A549 (cell line): ENCODE data around the gene RPTOR.

Experiments used
- CHD4 ChIP-seq: fragments of 200-600 bp; sonication (generic); IDR thresholded peaks from 2 replicates; pipeline ENCODE4 v1.6.1; 2016; ENCODE audit warnings: antibody characterized with exemption, mild to moderate bottlenecking, borderline replicate concordance
- CTCF ChIP-seq: fragments of >200 bp; sonication (Bioruptor Twin); formaldehyde crosslinking; IDR thresholded peaks from 3 replicates; pipeline ENCODE4 v1.5.1; 2016
- EHMT2 ChIP-seq: fragments of 200-600 bp; sonication (generic); IDR thresholded peaks from 2 replicates; pipeline ENCODE4 v1.6.1; 2016; ENCODE audit warnings: antibody characterized with exemption, low read depth, mild to moderate bottlenecking, moderate library complexity
- EP300 ChIP-seq, 2 experiments: fragments of >200 bp; sonication (Bioruptor Twin); formaldehyde crosslinking; IDR thresholded peaks; 2 replicates in 1 of 2; 3 replicates in 1 of 2; pipeline ENCODE4 v1.6.1; 2016 to 2017
- HES2 ChIP-seq: fragments of >200 bp; sonication (Bioruptor Twin); formaldehyde crosslinking; IDR thresholded peaks from 2 replicates; pipeline ENCODE4 v1.6.1; 2016
- HOXA7 ChIP-seq: fragments of 250-450 bp; sonication (Bioruptor Pico); IDR thresholded peaks from 2 replicates; pipeline ENCODE4 v1.5.0; 2020; ENCODE audit warnings: mild to moderate bottlenecking, moderate library complexity
- MAFK ChIP-seq: fragments of 450-650 bp; IDR thresholded peaks from 2 replicates; pipeline ENCODE4 v1.6.1; 2014; ENCODE audit not compliant: partially characterized antibody
- MAZ ChIP-seq: fragments of 150-350 bp; IDR thresholded peaks from 2 replicates; pipeline ENCODE4 v1.6.1; 2014; ENCODE audit warnings: antibody characterized with exemption, low read depth, low read length, borderline replicate concordance
- POLR2A ChIP-seq: IDR thresholded peaks from 2 replicates; pipeline ENCODE4 v1.6.1; 2012; ENCODE audit warnings: mild to moderate bottlenecking, low read length
- POLR2AphosphoS2 ChIP-seq: conservative IDR thresholded peaks from 2 replicates; pipeline ENCODE4 v1.6.1; 2012; ENCODE audit warnings: low read length, improper control_type of control experiment, inconsistent platforms
- RAD21 ChIP-seq, 2 experiments: fragments of >200 bp in 1 of 2; sonication (Bioruptor Twin) in 1 of 2; formaldehyde crosslinking in 1 of 2; IDR thresholded peaks in 1 of 2; conservative IDR thresholded peaks in 1 of 2; 2 replicates in 1 of 2; 3 replicates in 1 of 2; pipeline ENCODE4 v1.6.1; 2012 to 2018; ENCODE audit warnings: inconsistent platforms in 1 of 2
- ZFP36 ChIP-seq: fragments of 450-650 bp; IDR thresholded peaks from 2 replicates; pipeline ENCODE4 v1.6.1; 2014; ENCODE audit warnings: borderline replicate concordance; ENCODE audit not compliant: partially characterized antibody

- TF ChIP-seq POLR2A: no peak
- no peak for TF ChIP-seq MAZ
- TF ChIP-seq CTCF: no peak
- TF ChIP-seq EP300 (IDR thresholded peaks at IDR 0.05): no peak
- TF ChIP-seq HOXA7 (CRISPR knock-in tag): no peak
- no peak for TF ChIP-seq RAD21 (conservative IDR thresholded peaks at IDR 0.05 in 1 of 2, IDR thresholded peaks at IDR 0.05 in 1 of 2)
- TF ChIP-seq ZFP36: no peak
- TF ChIP-seq POLR2AphosphoS2: no peak
- no peak for TF ChIP-seq HES2
- no peak for TF ChIP-seq MAFK
- no peak for TF ChIP-seq CHD4
- no peak for TF ChIP-seq EHMT2
Observed at GRCh38 chr17:80846932-80847331, 302.3 kb downstream of the RPTOR start.
